Measurements from ENCODE around the gene RNF157.

RNF157 gene

GRCh38 chr17:76155988-76156661, 84.2 kb downstream of the RNF157 start:
- DNase-seq = no peak

- DNase-seq = no peak
These were observed 85.1 kb downstream of the RNF157 start for GRCh38 chr17:76154936-76155845.

GRCh38 chr17:76154292-76154691, 86.0 kb downstream of the RNF157 start:
- DNase-seq = no peak

- DNase-seq = no peak
These were observed 86.7 kb downstream of the RNF157 start for GRCh38 chr17:76153640-76154039.

GRCh38 chr17:76153202-76153601, 87.1 kb downstream of the RNF157 start:
- DNase-seq = no peak

GRCh38 chr17:76152591-76152990, 87.7 kb downstream of the RNF157 start:
- no peak for DNase-seq

- DNase-seq = peak in 1 of 5 experiments; percentile 28
These were observed 88.3 kb downstream of the RNF157 start for GRCh38 chr17:76151896-76152454.

- DNase-seq = no peak
These were observed 89.3 kb downstream of the RNF157 start for GRCh38 chr17:76150712-76151622.

- no peak for DNase-seq
These were observed 91.1 kb downstream of the RNF157 start for GRCh38 chr17:76149214-76149613.

GRCh38 chr17:76148015-76148326, 92.3 kb downstream of the RNF157 start:
- no peak for DNase-seq

GRCh38 chr17:76147211-76148014, 92.9 kb downstream of the RNF157 start:
- DNase-seq = no peak

GRCh38 chr17:76146053-76146851, 94.0 kb downstream of the RNF157 start:
- peak in 1 of 5 experiments; percentile 37 for DNase-seq

GRCh38 chr17:76145231-76146052, 94.9 kb downstream of the RNF157 start:
- peak in 4 of 5 experiments; percentile 15 to 74 (median 46) for DNase-seq

- DNase-seq = no peak
These were observed 97.7 kb downstream of the RNF157 start for GRCh38 chr17:76142585-76143041.

- no peak for DNase-seq
These were observed 98.2 kb downstream of the RNF157 start for GRCh38 chr17:76142039-76142584.

GRCh38 chr17:76141212-76142038, 98.9 kb downstream of the RNF157 start, which contains the start of gene FOXJ1:
FOXJ1 (minus strand) TSS chr17:76141245; CDS start chr17:76140395, 850 bp downstream.
- DNase-seq = peak; percentile 77 to 91 (median 86)

GRCh38 chr17:76140661-76141211, 99.6 kb downstream of the RNF157 start:
- no peak for DNase-seq
